ENCODE measurements around the gene MTR.

DNA sequence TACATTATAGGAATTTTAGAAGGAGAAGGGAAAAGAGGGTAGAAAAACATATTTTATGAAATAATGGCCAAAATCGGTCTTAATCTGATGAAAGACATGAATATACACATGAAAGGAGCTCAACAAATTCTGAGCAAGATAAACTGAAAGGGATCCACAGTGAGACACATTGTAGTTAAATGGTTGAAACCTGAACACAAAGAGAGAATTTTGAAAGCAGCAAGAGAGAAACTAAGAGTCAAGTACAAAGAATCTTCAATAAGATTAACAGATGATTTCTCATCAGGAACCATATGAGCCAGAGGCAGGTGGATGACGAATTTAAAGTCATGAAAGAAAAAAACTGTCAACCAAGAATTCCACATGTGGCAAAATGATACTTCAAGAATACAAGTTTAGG lies 15.8 kb upstream of the MTR start:
- TF ChIP-seq, protein P1, sequence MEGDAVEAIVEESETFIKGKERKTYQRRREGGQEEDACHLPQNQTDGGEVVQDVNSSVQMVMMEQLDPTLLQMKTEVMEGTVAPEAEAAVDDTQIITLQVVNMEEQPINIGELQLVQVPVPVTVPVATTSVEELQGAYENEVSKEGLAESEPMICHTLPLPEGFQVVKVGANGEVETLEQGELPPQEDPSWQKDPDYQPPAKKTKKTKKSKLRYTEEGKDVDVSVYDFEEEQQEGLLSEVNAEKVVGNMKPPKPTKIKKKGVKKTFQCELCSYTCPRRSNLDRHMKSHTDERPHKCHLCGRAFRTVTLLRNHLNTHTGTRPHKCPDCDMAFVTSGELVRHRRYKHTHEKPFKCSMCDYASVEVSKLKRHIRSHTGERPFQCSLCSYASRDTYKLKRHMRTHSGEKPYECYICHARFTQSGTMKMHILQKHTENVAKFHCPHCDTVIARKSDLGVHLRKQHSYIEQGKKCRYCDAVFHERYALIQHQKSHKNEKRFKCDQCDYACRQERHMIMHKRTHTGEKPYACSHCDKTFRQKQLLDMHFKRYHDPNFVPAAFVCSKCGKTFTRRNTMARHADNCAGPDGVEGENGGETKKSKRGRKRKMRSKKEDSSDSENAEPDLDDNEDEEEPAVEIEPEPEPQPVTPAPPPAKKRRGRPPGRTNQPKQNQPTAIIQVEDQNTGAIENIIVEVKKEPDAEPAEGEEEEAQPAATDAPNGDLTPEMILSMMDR (IDR thresholded peaks at IDR 0.05), result no peak
- no peak for TF ChIP-seq EZH2 (IDR thresholded peaks at IDR 0.05; ENCODE audit: borderline replicate concordance, insufficient read depth, low read depth, low read length, poor library complexity, severe bottlenecking)
